ENCODE measurements around the gene OSBP2.
"Not testable (repeated sequence)": the region's sequence is repeated elsewhere in the genome, so short reads cannot be mapped to it uniquely, and the experiment has no call there.

OSBP2 gene

GRCh38 chr22:30694640-30695350 is at the start of gene OSBP2:
OSBP2 (plus strand) TSS chr22:30694874; CDS start chr22:30694910, 36 bp downstream.
- peak; percentile 55 for DNase-seq (ENCODE audit: low read depth, low spot score)

- no peak for DNase-seq (ENCODE audit: low read depth, low spot score)
Measured at GRCh38 chr22:30646518-30647160, 48.0 kb upstream of the OSBP2 start.

GRCh38 chr22:30647536-30647935 is 47.1 kb upstream of the OSBP2 start:
- no peak for DNase-seq (ENCODE audit: low read depth, low spot score)

GRCh38 chr22:30648825-30649224 is 45.8 kb upstream of the OSBP2 start:
- no peak for DNase-seq (ENCODE audit: low read depth, low spot score)

- peak; percentile 94 for DNase-seq (ENCODE audit: low read depth, low spot score)
Measured at GRCh38 chr22:30649430-30650007, 45.2 kb upstream of the OSBP2 start.

- peak; percentile 68 for DNase-seq (ENCODE audit: low read depth, low spot score)
Measured at GRCh38 chr22:30650508-30651116, 44.1 kb upstream of the OSBP2 start.

GRCh38 chr22:30652852-30653251 is 41.8 kb upstream of the OSBP2 start:
- no peak for DNase-seq (ENCODE audit: low read depth, low spot score)

- no peak for DNase-seq (ENCODE audit: low read depth, low spot score)
Measured at GRCh38 chr22:30654361-30654760, 40.3 kb upstream of the OSBP2 start.

GRCh38 chr22:30655532-30655931 is 39.1 kb upstream of the OSBP2 start:
- DNase-seq (ENCODE audit: low read depth, low spot score) = no peak

GRCh38 chr22:30662040-30662439 is 32.6 kb upstream of the OSBP2 start:
- no peak for DNase-seq (ENCODE audit: low read depth, low spot score)

GRCh38 chr22:30664798-30665197 is 29.9 kb upstream of the OSBP2 start:
- DNase-seq (ENCODE audit: low read depth, low spot score) = no peak

GRCh38 chr22:30665266-30665665 is 29.4 kb upstream of the OSBP2 start:
- no peak for DNase-seq (ENCODE audit: low read depth, low spot score)

- no peak for DNase-seq (ENCODE audit: low read depth, low spot score)
Measured at GRCh38 chr22:30665786-30666185, 28.9 kb upstream of the OSBP2 start.

GRCh38 chr22:30667107-30667493 is 27.6 kb upstream of the OSBP2 start:
- peak; percentile 19 for DNase-seq (ENCODE audit: low read depth, low spot score)

GRCh38 chr22:30667494-30668385 is 26.9 kb upstream of the OSBP2 start, which contains the start of gene DUSP18:
DUSP18 (minus strand) TSS chr22:30667875; CDS start chr22:30664003, 3,872 bp downstream.
- peak; percentile 96 for DNase-seq (ENCODE audit: low read depth, low spot score)

- no peak for DNase-seq (ENCODE audit: low read depth, low spot score)
Measured at GRCh38 chr22:30668386-30668710, 26.3 kb upstream of the OSBP2 start.

GRCh38 chr22:30671071-30671470 is 23.6 kb upstream of the OSBP2 start:
- no peak for DNase-seq (ENCODE audit: low read depth, low spot score)

GRCh38 chr22:30673136-30673535 is 21.5 kb upstream of the OSBP2 start:
- no peak for DNase-seq (ENCODE audit: low read depth, low spot score)

- no peak for DNase-seq (ENCODE audit: low read depth, low spot score)
Measured at GRCh38 chr22:30674482-30674881, 20.2 kb upstream of the OSBP2 start.

- DNase-seq (ENCODE audit: low read depth, low spot score) = no peak
Measured at GRCh38 chr22:30675436-30675835, 19.2 kb upstream of the OSBP2 start.

GRCh38 chr22:30676565-30676964 is 18.1 kb upstream of the OSBP2 start:
- not testable (repeated sequence) for DNase-seq (ENCODE audit: low read depth, low spot score)
